ENCODE data around the gene CCDC188. TPM values are rescaled to one million over a fixed set of nuclear protein-coding genes. Genes with fewer than 3 reads are reported as not detected.

Gene CCDC188
- total RNA-seq, 1 experiment from 2014 or later = not detected

GRCh38 chr22:20194681-20195593 is 44.1 kb upstream of the CCDC188 start:
- CTCF ChIA-PET = no interaction called here
- Histone ChIP-seq H3F3A (ENCODE audit: insufficient read depth, low read depth) (no peaks in the 10 kb centered on the region), H3K9me3 (ENCODE audit: insufficient read depth, low read depth) (no peaks in the 10 kb centered on the region), H3K4me3 (no peak overlapping the region), H4K20me1 (ENCODE audit: insufficient read depth) (no peaks in the 10 kb centered on the region), H3K79me2 (ENCODE audit: low read depth) (no peaks in the 10 kb centered on the region), H3K9me2 (ENCODE audit: insufficient read depth) (no peaks in the 10 kb centered on the region), H3K4me2 (no peak overlapping the region), H2AFZ (no peak overlapping the region), H3K36me3 (ENCODE audit: low read depth) (no peaks in the 10 kb centered on the region), H3K4me1 (replicated peaks; ENCODE audit: insufficient read depth) (no peaks in the 10 kb centered on the region), H3K27ac (no peak overlapping the region), H3K27me3 (ENCODE audit: insufficient read depth, low read depth) (peaks cover 31% of the 10 kb centered on the region)
- no peak for DNase-seq
- no TSS peak for BruUV-seq (replicated peaks)
- intact Hi-C loops (cut with micrococcal nuclease; ENCODE audit: unreplicated experiment) = no loop called here
- POLR2A ChIA-PET (ENCODE audit: unreplicated experiment) = no interaction called here
- TF ChIP-seq EZH2 (IDR thresholded peaks at IDR 0.05; ENCODE audit: low read depth) (no peak), CTCF (conservative IDR thresholded peaks at IDR 0.05) (no peak)

GRCh38 chr22:20193761-20194494 is 43.1 kb upstream of the CCDC188 start:
- CTCF ChIA-PET = no interaction called here

More at GRCh38 chr22:20193761-20194494, 43.1 kb upstream of the CCDC188 start:
- POLR2A ChIA-PET (ENCODE audit: unreplicated experiment) = no interaction called here
- Histone ChIP-seq H2AFZ (no peak overlapping the region), H4K20me1 (ENCODE audit: insufficient read depth) (no peaks in the 10 kb centered on the region), H3K9me2 (ENCODE audit: insufficient read depth) (no peaks in the 10 kb centered on the region), H3K9me3 (ENCODE audit: insufficient read depth, low read depth) (no peaks in the 10 kb centered on the region), H3F3A (ENCODE audit: insufficient read depth, low read depth) (no peaks in the 10 kb centered on the region), H3K27ac (no peak overlapping the region), H3K4me3 (no peak overlapping the region), H3K36me3 (ENCODE audit: low read depth) (no peaks in the 10 kb centered on the region), H3K4me1 (replicated peaks; ENCODE audit: insufficient read depth) (no peaks in the 10 kb centered on the region), H3K27me3 (ENCODE audit: insufficient read depth, low read depth) (peaks cover 20% of the 10 kb centered on the region), H3K4me2 (no peak overlapping the region), H3K79me2 (ENCODE audit: low read depth) (no peaks in the 10 kb centered on the region)
- no peak for DNase-seq
- intact Hi-C loops (cut with micrococcal nuclease; ENCODE audit: unreplicated experiment) = no loop called here
- TF ChIP-seq EZH2 (IDR thresholded peaks at IDR 0.05; ENCODE audit: low read depth) = no peak
- no peak for TF ChIP-seq CTCF (conservative IDR thresholded peaks at IDR 0.05)
- BruUV-seq (replicated peaks) = no TSS peak
